ENCODE data around the gene OSTM1.

- TF ChIP-seq, protein P1, sequence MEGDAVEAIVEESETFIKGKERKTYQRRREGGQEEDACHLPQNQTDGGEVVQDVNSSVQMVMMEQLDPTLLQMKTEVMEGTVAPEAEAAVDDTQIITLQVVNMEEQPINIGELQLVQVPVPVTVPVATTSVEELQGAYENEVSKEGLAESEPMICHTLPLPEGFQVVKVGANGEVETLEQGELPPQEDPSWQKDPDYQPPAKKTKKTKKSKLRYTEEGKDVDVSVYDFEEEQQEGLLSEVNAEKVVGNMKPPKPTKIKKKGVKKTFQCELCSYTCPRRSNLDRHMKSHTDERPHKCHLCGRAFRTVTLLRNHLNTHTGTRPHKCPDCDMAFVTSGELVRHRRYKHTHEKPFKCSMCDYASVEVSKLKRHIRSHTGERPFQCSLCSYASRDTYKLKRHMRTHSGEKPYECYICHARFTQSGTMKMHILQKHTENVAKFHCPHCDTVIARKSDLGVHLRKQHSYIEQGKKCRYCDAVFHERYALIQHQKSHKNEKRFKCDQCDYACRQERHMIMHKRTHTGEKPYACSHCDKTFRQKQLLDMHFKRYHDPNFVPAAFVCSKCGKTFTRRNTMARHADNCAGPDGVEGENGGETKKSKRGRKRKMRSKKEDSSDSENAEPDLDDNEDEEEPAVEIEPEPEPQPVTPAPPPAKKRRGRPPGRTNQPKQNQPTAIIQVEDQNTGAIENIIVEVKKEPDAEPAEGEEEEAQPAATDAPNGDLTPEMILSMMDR (IDR thresholded peaks at IDR 0.05; ENCODE audit: insufficient read depth, low read length): no peak
- TF ChIP-seq GABPA (IDR thresholded peaks at IDR 0.05; ENCODE audit: low read depth) (no peak), POLR2AphosphoS5 (IDR thresholded peaks at IDR 0.05; ENCODE audit: low read depth) (no peak)
- TF ChIP-seq, protein P2, sequence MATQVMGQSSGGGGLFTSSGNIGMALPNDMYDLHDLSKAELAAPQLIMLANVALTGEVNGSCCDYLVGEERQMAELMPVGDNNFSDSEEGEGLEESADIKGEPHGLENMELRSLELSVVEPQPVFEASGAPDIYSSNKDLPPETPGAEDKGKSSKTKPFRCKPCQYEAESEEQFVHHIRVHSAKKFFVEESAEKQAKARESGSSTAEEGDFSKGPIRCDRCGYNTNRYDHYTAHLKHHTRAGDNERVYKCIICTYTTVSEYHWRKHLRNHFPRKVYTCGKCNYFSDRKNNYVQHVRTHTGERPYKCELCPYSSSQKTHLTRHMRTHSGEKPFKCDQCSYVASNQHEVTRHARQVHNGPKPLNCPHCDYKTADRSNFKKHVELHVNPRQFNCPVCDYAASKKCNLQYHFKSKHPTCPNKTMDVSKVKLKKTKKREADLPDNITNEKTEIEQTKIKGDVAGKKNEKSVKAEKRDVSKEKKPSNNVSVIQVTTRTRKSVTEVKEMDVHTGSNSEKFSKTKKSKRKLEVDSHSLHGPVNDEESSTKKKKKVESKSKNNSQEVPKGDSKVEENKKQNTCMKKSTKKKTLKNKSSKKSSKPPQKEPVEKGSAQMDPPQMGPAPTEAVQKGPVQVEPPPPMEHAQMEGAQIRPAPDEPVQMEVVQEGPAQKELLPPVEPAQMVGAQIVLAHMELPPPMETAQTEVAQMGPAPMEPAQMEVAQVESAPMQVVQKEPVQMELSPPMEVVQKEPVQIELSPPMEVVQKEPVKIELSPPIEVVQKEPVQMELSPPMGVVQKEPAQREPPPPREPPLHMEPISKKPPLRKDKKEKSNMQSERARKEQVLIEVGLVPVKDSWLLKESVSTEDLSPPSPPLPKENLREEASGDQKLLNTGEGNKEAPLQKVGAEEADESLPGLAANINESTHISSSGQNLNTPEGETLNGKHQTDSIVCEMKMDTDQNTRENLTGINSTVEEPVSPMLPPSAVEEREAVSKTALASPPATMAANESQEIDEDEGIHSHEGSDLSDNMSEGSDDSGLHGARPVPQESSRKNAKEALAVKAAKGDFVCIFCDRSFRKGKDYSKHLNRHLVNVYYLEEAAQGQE (IDR thresholded peaks at IDR 0.05; ENCODE audit: insufficient replicate concordance, low read depth): no peak
Measured at GRCh38 chr6:108091288-108091687, 16.7 kb upstream of the OSTM1 start.
